Right cardiac atrium (tissue), 5 donors: ENCODE measurements around the gene FAM83E. TPM values are rescaled to one million over a fixed set of nuclear protein-coding genes. Genes with fewer than 3 reads are reported as not detected.

Source experiments
- ATAC-seq, 2 donors: fragments of 200-7000 bp; cut with Tn5 transposase; one replicate each; pipeline versions ENCODE4 v1.8.0 to v1.9.1; 2020; ENCODE audit warnings: moderate library complexity in 2 of 2, mild to moderate bottlenecking in 1 of 2
- DNase-seq, 3 donors: peaks; one replicate each; pipeline ENCODE4 v3.0.0-alpha.2; 2020
- H3K27ac ChIP-seq: one replicate; pipeline ENCODE4 v1.5.1; 2013; ENCODE audit warnings: mild to moderate bottlenecking, low read length, control low read depth, moderate library complexity
- H3K27me3 ChIP-seq: one replicate; pipeline ENCODE4 v1.6.1; 2013; ENCODE audit not compliant: control insufficient read depth, insufficient read depth
- H3K4me1 ChIP-seq: one replicate; pipeline ENCODE4 v1.6.1; 2013; ENCODE audit warnings: low read length; ENCODE audit not compliant: control insufficient read depth, insufficient read depth
- H3K4me3 ChIP-seq: one replicate; pipeline ENCODE4 v1.5.1; 2013; ENCODE audit warnings: low read length, control low read depth
- H3K9me3 ChIP-seq: one replicate; pipeline ENCODE4 v1.6.1; 2013; ENCODE audit warnings: low read length; ENCODE audit not compliant: control insufficient read depth
- WGBS: extraction: QIAGEN DNeasy Blood & Tissue Kit; methylation state at CpG from one replicate; pipeline ENCODE4 v1.1.7; 2013; 5-methylcytosine and 5-hydroxymethylcytosine counted together
- intact Hi-C, 4 donors: fragments of 100-400 bp; cut with DNase I; formaldehyde crosslinking; loops; one replicate each; pipeline versions ENCODE4 v1.11.0 to v1.14.0; 2022 to 2023
- polyA plus RNA-seq: library from polyadenylated mRNA; stranded (reverse); fragments of 200-250 nt; gene quantifications from one replicate; pipeline ENCODE4 v1.2.3, GENCODE V29; 2013
- total RNA-seq, 4 donors: library from RNA; stranded (reverse); fragmentation: NEBNext Ultra II Directional; extraction: Animal tissue kit (Norgen Biotek cat#: 25700); gene quantifications; one replicate each; pipeline ENCODE4 v1.2.1, GENCODE V29; 2021
- donor health status: healthy with polysubstance abuse.
- donor health status: DM: no; HTN: yes; CAD: no.
- donor health status: DM: no; HTN: no; CAD: no.
- donor health status: DM: no; HTN: yes; CAD: no; lungs with severe emphysema.
- donor health status: DM: yes; HTN: yes; CAD: no.

FAM83E gene
- total and polyA plus RNA-seq, 5 donors, result 0.20 to 0.33 TPM; not detected in 3

DNA sequence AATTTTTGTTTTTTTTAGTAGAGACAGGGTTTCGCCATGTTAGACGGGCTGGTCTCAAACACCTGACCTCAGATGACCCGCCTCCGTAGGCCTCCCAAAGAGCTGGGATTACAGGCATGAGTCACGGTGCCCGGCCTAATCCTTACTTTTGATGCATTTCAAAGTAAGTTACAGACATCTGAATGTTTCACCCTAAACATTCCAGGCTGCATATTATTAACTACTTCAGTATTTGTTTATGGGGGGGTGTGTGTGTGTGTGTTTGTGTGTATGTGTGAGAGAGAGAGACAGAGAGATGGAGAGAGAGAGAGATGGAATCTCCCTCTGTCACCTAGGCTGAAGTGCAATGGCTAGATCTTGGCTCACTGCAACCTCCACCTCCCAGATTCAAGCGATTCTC lies 49.8 kb downstream of the FAM83E start:
- intact Hi-C loops, result loop anchor here in 1 of 4 donors (10.0 kb wide), 1 partner anchor 50 kb away; the partner anchor contains the start of gene LMTK3
- H3K9me3 ChIP-seq, result no peaks in the 10 kb centered on the region
- ATAC-seq, result no peak
- H3K4me3 ChIP-seq, result no peak overlapping the region
- H3K4me1 ChIP-seq, result no peaks in the 10 kb centered on the region
- DNase-seq, result no peak
- no peaks in the 10 kb centered on the region for H3K27me3 ChIP-seq
- 85% methylated on average over 7 of the region's 7 CpGs for WGBS
- H3K27ac ChIP-seq, result no peak overlapping the region

Other genes with a start within 250 kb of the FAM83E start
- gene KDELR1, start 223.5 kb downstream of the FAM83E start, total RNA-seq, result 100 to 1,000 TPM in 1 of 4 donors, 10 to 100 TPM in 3; 82.3 to 101 (median 90.1) TPM
- 82.4 TPM for gene KDELR1, start 223.5 kb downstream of the FAM83E start, polyA plus RNA-seq
- under 1 TPM; 0.31 to 0.45 (median 0.41) TPM for gene GRIN2D, start 221.4 kb downstream of the FAM83E start, total RNA-seq
- 0.18 TPM for gene GRIN2D, start 221.4 kb downstream of the FAM83E start, polyA plus RNA-seq
- gene GRWD1, start 169.1 kb downstream of the FAM83E start, total RNA-seq, result 10 to 100 TPM; 16.0 to 20.4 (median 17.3) TPM
- gene GRWD1, start 169.1 kb downstream of the FAM83E start, polyA plus RNA-seq, result 7.2 TPM
- under 1 TPM; 0.20 to 0.75 (median 0.23) TPM for gene KCNJ14, start 159.5 kb downstream of the FAM83E start, total RNA-seq
- gene KCNJ14, start 159.5 kb downstream of the FAM83E start, polyA plus RNA-seq, result 0.16 TPM
- 10 to 100 TPM; 26.0 to 35.0 (median 29.2) TPM for gene CYTH2, start 145.7 kb downstream of the FAM83E start, total RNA-seq
- gene CYTH2, start 145.7 kb downstream of the FAM83E start, polyA plus RNA-seq, result 27.4 TPM
- 1 to 10 TPM; 3.1 to 7.2 (median 5.5) TPM for gene LMTK3, start 103.2 kb downstream of the FAM83E start, total RNA-seq
- gene LMTK3, start 103.2 kb downstream of the FAM83E start, polyA plus RNA-seq, result 2.9 TPM
- gene SULT2B1, start 62.9 kb downstream of the FAM83E start, total RNA-seq, result under 1 TPM in 2 of 4 donors, not detected in 2; 0.25 to 0.76 TPM
- 0.14 TPM for gene SULT2B1, start 62.9 kb downstream of the FAM83E start, polyA plus RNA-seq
- not detected for gene SPACA4, start 8.3 kb downstream of the FAM83E start, total RNA-seq
- not detected for gene SPACA4, start 8.3 kb downstream of the FAM83E start, polyA plus RNA-seq
- gene RPL18, start 4.1 kb upstream of the FAM83E start, total RNA-seq, result 100 to 1,000 TPM; 606 to 773 (median 699) TPM
- gene RPL18, start 4.1 kb upstream of the FAM83E start, polyA plus RNA-seq, result 965 TPM
- gene SPHK2, start 4.4 kb upstream of the FAM83E start, total RNA-seq, result 10 to 100 TPM in 3 of 4 donors, 1 to 10 TPM in 1; 7.3 to 12.7 (median 11.7) TPM
- gene SPHK2, start 4.4 kb upstream of the FAM83E start, polyA plus RNA-seq, result 11.0 TPM
- 10 to 100 TPM in 3 of 4 donors, 1 to 10 TPM in 1; 2.8 to 16.9 (median 14.7) TPM for gene DBP, start 22.3 kb upstream of the FAM83E start, total RNA-seq
- 9.5 TPM for gene DBP, start 22.3 kb upstream of the FAM83E start, polyA plus RNA-seq
- 10 to 100 TPM in 3 of 4 donors, 1 to 10 TPM in 1; 8.6 to 16.5 (median 13.2) TPM for gene CA11, start 31.1 kb upstream of the FAM83E start, total RNA-seq
- 16.6 TPM for gene CA11, start 31.1 kb upstream of the FAM83E start, polyA plus RNA-seq
- gene NTN5, start 57.9 kb upstream of the FAM83E start, total RNA-seq, result under 1 TPM; 0.19 to 0.94 (median 0.57) TPM
- gene NTN5, start 57.9 kb upstream of the FAM83E start, polyA plus RNA-seq, result 0.14 TPM
- gene FUT2, start 80.9 kb upstream of the FAM83E start, total RNA-seq, result not detected
- 0.09 TPM for gene FUT2, start 80.9 kb upstream of the FAM83E start, polyA plus RNA-seq
- gene MAMSTR, start 104.6 kb upstream of the FAM83E start, total RNA-seq, result 1 to 10 TPM; 1.6 to 5.7 (median 3.5) TPM
- gene MAMSTR, start 104.6 kb upstream of the FAM83E start, polyA plus RNA-seq, result 4.0 TPM
- 10 to 100 TPM; 13.8 to 19.6 (median 17.5) TPM for gene RASIP1, start 125.5 kb upstream of the FAM83E start, total RNA-seq
- 20.4 TPM for gene RASIP1, start 125.5 kb upstream of the FAM83E start, polyA plus RNA-seq
- under 1 TPM; 0.18 to 0.54 (median 0.38) TPM for gene IZUMO1, start 131.8 kb upstream of the FAM83E start, total RNA-seq
- 0.34 TPM for gene IZUMO1, start 131.8 kb upstream of the FAM83E start, polyA plus RNA-seq
- gene FUT1, start 137.6 kb upstream of the FAM83E start, total RNA-seq, result 1 to 10 TPM; 2.2 to 4.0 (median 2.6) TPM
- 3.0 TPM for gene FUT1, start 137.6 kb upstream of the FAM83E start, polyA plus RNA-seq
- gene FGF21, start 140.4 kb upstream of the FAM83E start, total RNA-seq, result not detected
- gene FGF21, start 140.4 kb upstream of the FAM83E start, polyA plus RNA-seq, result not detected
- 10 to 100 TPM; 24.6 to 46.7 (median 37.9) TPM for gene BCAT2, start 196.0 kb upstream of the FAM83E start, total RNA-seq
- 39.7 TPM for gene BCAT2, start 196.0 kb upstream of the FAM83E start, polyA plus RNA-seq
- 1 to 10 TPM; 4.0 to 7.6 (median 5.5) TPM for gene HSD17B14, start 221.4 kb upstream of the FAM83E start, total RNA-seq
- 4.0 TPM for gene HSD17B14, start 221.4 kb upstream of the FAM83E start, polyA plus RNA-seq